Measurements from ENCODE around the gene PVR. TPM values are rescaled to one million over a fixed set of nuclear protein-coding genes. Genes with fewer than 3 reads are reported as not detected.

PVR gene
- total and polyA plus RNA-seq, 10 of the 15 experiments (the other 5 are each of a cell fraction or from before 2014, with no cell fraction given): 0.07 to 4.0 (median 1.9) TPM

DNA sequence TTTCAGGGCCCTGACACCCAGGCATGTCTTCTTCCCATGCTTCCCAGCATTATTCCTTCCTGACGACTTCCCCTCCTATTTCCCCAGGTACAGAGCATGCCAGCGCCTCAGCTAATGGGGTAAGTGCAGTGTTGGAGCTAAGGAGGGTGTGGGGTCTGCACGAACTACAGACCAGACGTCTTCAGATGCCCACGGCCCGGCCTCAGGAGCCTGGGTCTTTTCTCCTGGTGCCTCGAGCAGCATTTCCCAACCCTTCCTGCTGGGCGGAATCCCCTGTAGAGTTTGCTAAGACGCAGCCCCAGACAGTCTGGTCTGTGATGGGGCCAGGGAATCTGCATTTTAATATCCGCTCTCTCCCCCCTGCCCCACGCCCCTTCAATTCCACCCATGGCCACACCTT, 17.5 kb downstream of the PVR start:
- H4K20me1 ChIP-seq (ENCODE audit: control insufficient read depth, insufficient read depth): no peaks in the 10 kb centered on the region
- ChIA-PET CTCF (interaction anchor here (1.9 kb wide), 1 partner anchor 90 kb away, joined by 7 read pairs; no protein-coding TSS in a partner anchor), RAD21 (ENCODE audit: unreplicated experiment) (no interaction called here), POLR2A (no interaction called here), SMC1A (ENCODE audit: uncharacterized antibody, unreplicated experiment) (interaction anchor here (1.3 kb wide), 1 partner anchor 33 kb away, joined by 3 read pairs; no protein-coding TSS in a partner anchor)
- H3K36me3 ChIP-seq (ENCODE audit: control insufficient read depth in 2 of 2, insufficient read depth in 2 of 2, low read length in 1 of 2): no peaks in the 10 kb centered on the region
- no peaks in the 10 kb centered on the region for H3K79me2 ChIP-seq (ENCODE audit: control insufficient read depth, insufficient read depth, low read length)
- no peaks in the 10 kb centered on the region for H3K4me1 ChIP-seq (ENCODE audit: control insufficient read depth, insufficient read depth, low read length)
- H3K27ac ChIP-seq (ENCODE audit: control insufficient read depth, insufficient read depth): no peak overlapping the region
- H3K9me3 ChIP-seq (replicated peaks; ENCODE audit: control insufficient read depth, insufficient read depth, low read length): no peaks in the 10 kb centered on the region
- WGBS (ENCODE audit: insufficient coverage, insufficient replicate concordance, low lambda C conversion rate, missing lambda C conversion rate): 13% methylated on average over 11 of the region's 11 CpGs
- no peak overlapping the region for H3K4me2 ChIP-seq (ENCODE audit: control insufficient read depth, insufficient read depth)
- H3K9ac ChIP-seq (ENCODE audit: control insufficient read depth, insufficient read depth, low read length): no peak overlapping the region
- intact Hi-C loops (cut with micrococcal nuclease; ENCODE audit: unreplicated experiment): no loop called here
- FAIRE-seq (no peak), DNase-seq (ENCODE audit: low read depth, low spot score) (no peak), ATAC-seq (no peak)
- no peak for TF ChIP-seq EZH2 (IDR thresholded peaks at IDR 0.05; ENCODE audit: borderline replicate concordance, control insufficient read depth, low read depth, low read length)
- TF ChIP-seq POU2F2 (IDR thresholded peaks at IDR 0.05; ENCODE audit: borderline replicate concordance, low read depth, low read length): no peak
- TF ChIP-seq, protein P1, sequence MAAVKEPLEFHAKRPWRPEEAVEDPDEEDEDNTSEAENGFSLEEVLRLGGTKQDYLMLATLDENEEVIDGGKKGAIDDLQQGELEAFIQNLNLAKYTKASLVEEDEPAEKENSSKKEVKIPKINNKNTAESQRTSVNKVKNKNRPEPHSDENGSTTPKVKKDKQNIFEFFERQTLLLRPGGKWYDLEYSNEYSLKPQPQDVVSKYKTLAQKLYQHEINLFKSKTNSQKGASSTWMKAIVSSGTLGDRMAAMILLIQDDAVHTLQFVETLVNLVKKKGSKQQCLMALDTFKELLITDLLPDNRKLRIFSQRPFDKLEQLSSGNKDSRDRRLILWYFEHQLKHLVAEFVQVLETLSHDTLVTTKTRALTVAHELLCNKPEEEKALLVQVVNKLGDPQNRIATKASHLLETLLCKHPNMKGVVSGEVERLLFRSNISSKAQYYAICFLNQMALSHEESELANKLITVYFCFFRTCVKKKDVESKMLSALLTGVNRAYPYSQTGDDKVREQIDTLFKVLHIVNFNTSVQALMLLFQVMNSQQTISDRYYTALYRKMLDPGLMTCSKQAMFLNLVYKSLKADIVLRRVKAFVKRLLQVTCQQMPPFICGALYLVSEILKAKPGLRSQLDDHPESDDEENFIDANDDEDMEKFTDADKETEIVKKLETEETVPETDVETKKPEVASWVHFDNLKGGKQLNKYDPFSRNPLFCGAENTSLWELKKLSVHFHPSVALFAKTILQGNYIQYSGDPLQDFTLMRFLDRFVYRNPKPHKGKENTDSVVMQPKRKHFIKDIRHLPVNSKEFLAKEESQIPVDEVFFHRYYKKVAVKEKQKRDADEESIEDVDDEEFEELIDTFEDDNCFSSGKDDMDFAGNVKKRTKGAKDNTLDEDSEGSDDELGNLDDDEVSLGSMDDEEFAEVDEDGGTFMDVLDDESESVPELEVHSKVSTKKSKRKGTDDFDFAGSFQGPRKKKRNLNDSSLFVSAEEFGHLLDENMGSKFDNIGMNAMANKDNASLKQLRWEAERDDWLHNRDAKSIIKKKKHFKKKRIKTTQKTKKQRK (IDR thresholded peaks at IDR 0.05; ENCODE audit: low read depth, low read length): no peak
- no peak for TF ChIP-seq ZNF274 (IDR thresholded peaks at IDR 0.05; ENCODE audit: insufficient read depth, insufficient read length)
- no peak for TF ChIP-seq POLR2A (IDR thresholded peaks at IDR 0.05; ENCODE audit: low read depth, low read length)
- TF ChIP-seq BRCA1 (IDR thresholded peaks at IDR 0.05; ENCODE audit: low read depth, low read length): no peak
- TF ChIP-seq RAD21 (IDR thresholded peaks at IDR 0.05; ENCODE audit: insufficient read depth, low read depth, low read length): no peak
- TF ChIP-seq, protein P2, sequence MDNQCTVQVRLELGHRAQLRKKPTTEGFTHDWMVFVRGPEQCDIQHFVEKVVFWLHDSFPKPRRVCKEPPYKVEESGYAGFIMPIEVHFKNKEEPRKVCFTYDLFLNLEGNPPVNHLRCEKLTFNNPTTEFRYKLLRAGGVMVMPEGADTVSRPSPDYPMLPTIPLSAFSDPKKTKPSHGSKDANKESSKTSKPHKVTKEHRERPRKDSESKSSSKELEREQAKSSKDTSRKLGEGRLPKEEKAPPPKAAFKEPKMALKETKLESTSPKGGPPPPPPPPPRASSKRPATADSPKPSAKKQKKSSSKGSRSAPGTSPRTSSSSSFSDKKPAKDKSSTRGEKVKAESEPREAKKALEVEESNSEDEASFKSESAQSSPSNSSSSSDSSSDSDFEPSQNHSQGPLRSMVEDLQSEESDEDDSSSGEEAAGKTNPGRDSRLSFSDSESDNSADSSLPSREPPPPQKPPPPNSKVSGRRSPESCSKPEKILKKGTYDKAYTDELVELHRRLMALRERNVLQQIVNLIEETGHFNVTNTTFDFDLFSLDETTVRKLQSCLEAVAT (IDR thresholded peaks at IDR 0.05): no peak
- TF ChIP-seq PML (IDR thresholded peaks at IDR 0.05; ENCODE audit: low read length): no peak
- TF ChIP-seq, protein P3, sequence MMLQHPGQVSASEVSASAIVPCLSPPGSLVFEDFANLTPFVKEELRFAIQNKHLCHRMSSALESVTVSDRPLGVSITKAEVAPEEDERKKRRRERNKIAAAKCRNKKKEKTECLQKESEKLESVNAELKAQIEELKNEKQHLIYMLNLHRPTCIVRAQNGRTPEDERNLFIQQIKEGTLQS (IDR thresholded peaks at IDR 0.05; ENCODE audit: borderline replicate concordance, extremely low read depth, low read depth, low read length): no peak
- TF ChIP-seq SMARCA5 (IDR thresholded peaks at IDR 0.05): no peak
- TF ChIP-seq, protein P4, sequence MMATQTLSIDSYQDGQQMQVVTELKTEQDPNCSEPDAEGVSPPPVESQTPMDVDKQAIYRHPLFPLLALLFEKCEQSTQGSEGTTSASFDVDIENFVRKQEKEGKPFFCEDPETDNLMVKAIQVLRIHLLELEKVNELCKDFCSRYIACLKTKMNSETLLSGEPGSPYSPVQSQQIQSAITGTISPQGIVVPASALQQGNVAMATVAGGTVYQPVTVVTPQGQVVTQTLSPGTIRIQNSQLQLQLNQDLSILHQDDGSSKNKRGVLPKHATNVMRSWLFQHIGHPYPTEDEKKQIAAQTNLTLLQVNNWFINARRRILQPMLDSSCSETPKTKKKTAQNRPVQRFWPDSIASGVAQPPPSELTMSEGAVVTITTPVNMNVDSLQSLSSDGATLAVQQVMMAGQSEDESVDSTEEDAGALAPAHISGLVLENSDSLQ (IDR thresholded peaks at IDR 0.05): no peak
- TF ChIP-seq CHD2 (IDR thresholded peaks at IDR 0.05; ENCODE audit: borderline replicate concordance, low read depth, low read length): no peak
- TF ChIP-seq, protein P5, sequence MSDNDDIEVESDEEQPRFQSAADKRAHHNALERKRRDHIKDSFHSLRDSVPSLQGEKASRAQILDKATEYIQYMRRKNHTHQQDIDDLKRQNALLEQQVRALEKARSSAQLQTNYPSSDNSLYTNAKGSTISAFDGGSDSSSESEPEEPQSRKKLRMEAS (IDR thresholded peaks at IDR 0.05; ENCODE audit: low read depth, low read length): no peak
- no peak for TF ChIP-seq NFIC (IDR thresholded peaks at IDR 0.05; ENCODE audit: low read depth, low read length)
- in situ Hi-C loops (cut with MboI): no loop called here
- BruUV-seq (replicated peaks): no TSS peak
- H2AFZ ChIP-seq (ENCODE audit: control insufficient read depth, low read depth, low read length): no peak overlapping the region
- H3K4me3 ChIP-seq: no peak overlapping the region
- H3K27me3 ChIP-seq (replicated peaks in 1 of 2; ENCODE audit: control insufficient read depth in 2 of 2, insufficient read depth in 2 of 2, low read length in 1 of 2): no peaks in the 10 kb centered on the region
